H1 (cell line): Measurements from ENCODE around the gene BAX. TPM values are rescaled to one million over a fixed set of nuclear protein-coding genes. Genes with fewer than 3 reads are reported as not detected.
A peak's percentile ranks its signal among the peaks of the same experiment; 100 is the strongest.

Experiments used
- POLR2A ChIP-seq, 2 experiments: IDR thresholded peaks; 1 replicate in 1 of 2; 2 replicates in 1 of 2; pipeline ENCODE4 v1.6.1; 2011; ENCODE audit warnings: low read depth in 2 of 2, low read length in 2 of 2, mild to moderate bottlenecking in 2 of 2; ENCODE audit errors: control extremely low read depth in 1 of 2
- SIN3A ChIP-seq, 2 experiments: IDR thresholded peaks in 1 of 2; conservative IDR thresholded peaks in 1 of 2; 2 replicates each; pipeline ENCODE4 v1.6.1; 2011 to 2012; ENCODE audit warnings: low read length in 2 of 2, improper control_type of control experiment in 1 of 2, low read depth in 1 of 2, mild to moderate bottlenecking in 1 of 2
- TAF1 ChIP-seq: IDR thresholded peaks from 2 replicates; pipeline ENCODE4 v1.6.1; 2011; ENCODE audit warnings: mild to moderate bottlenecking, low read depth, low read length
- polyA plus RNA-seq, 7 experiments: library from polyadenylated mRNA; depleted of rRNA in 3 of 7; stranded (reverse) in 5 of 7; unstranded in 2 of 7; fragments of >200 nt in 5 of 7; fragments of 200-250 nt in 2 of 7; gene quantifications; 1 replicate in 5 of 7; 2 replicates in 1 of 7; 4 replicates in 1 of 7; pipeline versions ENCODE4 v1.2.1 to v1.2.3, GENCODE V29; 2011 to 2013; ENCODE audit warnings: missing spikeins in 2 of 7, mixed read lengths in 2 of 7
- total RNA-seq: library from RNA; stranded (reverse); fragmentation: NEBNext Ultra II Directional; extraction: Animal tissue kit (Norgen Biotek cat#: 25700); gene quantifications from 2 replicates; pipeline ENCODE4 v1.2.1, GENCODE V29; 2021
- TF ChIP-seq, protein P1 (sequence below): IDR thresholded peaks from 2 replicates; pipeline ENCODE4 v1.6.1; 2012; ENCODE audit warnings: inconsistent platforms
- TF ChIP-seq, protein P2 (sequence below): IDR thresholded peaks from 2 replicates; pipeline ENCODE4 v1.6.1; 2011; ENCODE audit warnings: low read length, improper control_type of control experiment

BAX gene
- total and polyA plus RNA-seq, 2 of the 8 experiments (the other 6 are each of a cell fraction or from before 2014, with no cell fraction given), result 257 to 346 TPM

DNA sequence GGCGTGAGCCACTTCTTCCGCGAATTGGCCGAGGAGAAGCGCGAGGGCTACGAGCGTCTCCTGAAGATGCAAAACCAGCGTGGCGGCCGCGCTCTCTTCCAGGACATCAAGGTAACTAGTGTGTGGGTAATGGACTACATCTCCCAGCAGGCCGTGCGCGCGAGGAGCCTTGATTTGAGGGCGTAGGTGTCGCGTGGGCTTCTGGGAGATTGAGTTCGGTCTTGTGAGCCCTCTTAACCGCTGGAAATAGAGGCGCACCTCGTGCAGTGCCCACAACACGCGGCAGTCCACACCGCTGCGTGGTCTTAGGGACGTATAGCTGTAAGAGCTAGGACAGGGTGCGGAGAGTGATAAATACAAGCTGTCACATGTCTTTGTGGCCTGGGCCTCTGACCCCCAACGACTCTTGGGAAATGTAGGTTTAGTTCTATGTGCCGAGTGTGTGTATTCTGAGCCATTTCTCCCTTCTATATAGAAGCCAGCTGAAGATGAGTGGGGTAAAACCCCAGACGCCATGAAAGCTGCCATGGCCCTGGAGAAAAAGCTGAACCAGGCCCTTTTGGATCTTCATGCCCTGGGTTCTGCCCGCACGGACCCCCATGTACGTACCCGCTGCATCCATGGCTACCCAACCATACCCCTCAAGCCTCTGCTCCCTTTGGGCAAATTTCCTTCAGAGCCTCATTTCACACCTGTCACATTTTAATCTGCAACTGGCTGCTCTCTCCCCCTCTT lies 11.3 kb downstream of the BAX start (continued):
- TF ChIP-seq TAF1, result 0 out of 2 replicates have a peak, but pooled peaks have one; percentile 13
- TF ChIP-seq, protein P1, sequence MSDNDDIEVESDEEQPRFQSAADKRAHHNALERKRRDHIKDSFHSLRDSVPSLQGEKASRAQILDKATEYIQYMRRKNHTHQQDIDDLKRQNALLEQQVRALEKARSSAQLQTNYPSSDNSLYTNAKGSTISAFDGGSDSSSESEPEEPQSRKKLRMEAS, result peak; percentile 71; the same call in 1 of the 2 replicates
- TF ChIP-seq POLR2A (IDR thresholded peaks at IDR 0.05; ENCODE audit: control extremely low read depth in 1 of 2, low read depth in 2 of 2, low read length in 2 of 2), result peak; percentile 58 to 63
- peak; percentile 76 to 81; a peak in 2 of 4 replicates for TF ChIP-seq SIN3A (conservative IDR thresholded peaks at IDR 0.05 in 1 of 2, IDR thresholded peaks at IDR 0.05 in 1 of 2; ENCODE audit: low read depth in 1 of 2, low read length in 2 of 2)
- TF ChIP-seq, protein P2, sequence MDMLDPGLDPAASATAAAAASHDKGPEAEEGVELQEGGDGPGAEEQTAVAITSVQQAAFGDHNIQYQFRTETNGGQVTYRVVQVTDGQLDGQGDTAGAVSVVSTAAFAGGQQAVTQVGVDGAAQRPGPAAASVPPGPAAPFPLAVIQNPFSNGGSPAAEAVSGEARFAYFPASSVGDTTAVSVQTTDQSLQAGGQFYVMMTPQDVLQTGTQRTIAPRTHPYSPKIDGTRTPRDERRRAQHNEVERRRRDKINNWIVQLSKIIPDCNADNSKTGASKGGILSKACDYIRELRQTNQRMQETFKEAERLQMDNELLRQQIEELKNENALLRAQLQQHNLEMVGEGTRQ, result 0 out of 2 replicates have a peak, but pooled peaks have one; percentile 30
